ENCODE results near the gene SPATA31A6. TPM values are rescaled to one million over a fixed set of nuclear protein-coding genes. Genes with fewer than 3 reads are reported as not detected.

Gene SPATA31A6
- not detected in 2 replicates for total RNA-seq

GRCh38 chr9:42183359-42183758 is at the start of gene SPATA31A6:
Gene SPATA31A6, plus strand, starts transcription at chr9:42183659. Its CDS starts 29 bp downstream, at chr9:42183688.

Small RNAs within 50 kb of the gene (small RNA-seq; reads per million reads assigned to genes)
- gene AL445584.3 = not detected

Other genes starting within 250 kb of the SPATA31A6 start
- not detected in 2 replicates for gene CNTNAP3B, start 54.2 kb upstream of the SPATA31A6 start, total RNA-seq

Data from subcutaneous preadipocyte (primary cell).